GM19099 (cell line): ENCODE data around the gene REXO4.

Experiments
- POLR2A ChIP-seq: IDR thresholded peaks from 3 replicates; pipeline ENCODE4 v1.6.1; 2011; ENCODE audit warnings: low read depth; ENCODE audit not compliant: insufficient read length; ENCODE audit errors: extremely low read depth

The REXO4 gene

GRCh38 chr9:133456409-133456808 is 38.6 kb upstream of the REXO4 start:
- no peak for TF ChIP-seq POLR2A

GRCh38 chr9:133455936-133456335 is 38.1 kb upstream of the REXO4 start:
- TF ChIP-seq POLR2A: no peak

- TF ChIP-seq POLR2A: no peak
These were observed 37.3 kb upstream of the REXO4 start for GRCh38 chr9:133454943-133455673.

GRCh38 chr9:133454325-133454724 is 36.5 kb upstream of the REXO4 start:
- no peak for TF ChIP-seq POLR2A

- TF ChIP-seq POLR2A: no peak
These were observed 35.8 kb upstream of the REXO4 start for GRCh38 chr9:133453651-133454050.

- no peak for TF ChIP-seq POLR2A
These were observed 34.8 kb upstream of the REXO4 start for GRCh38 chr9:133452562-133452961.

- no peak for TF ChIP-seq POLR2A
These were observed 31.9 kb upstream of the REXO4 start for GRCh38 chr9:133449760-133450159.

GRCh38 chr9:133448487-133448972 is 30.7 kb upstream of the REXO4 start:
- TF ChIP-seq POLR2A: no peak

GRCh38 chr9:133445293-133445969 is 27.6 kb upstream of the REXO4 start:
- TF ChIP-seq POLR2A: no peak

GRCh38 chr9:133443982-133444381 is 26.2 kb upstream of the REXO4 start:
- no peak for TF ChIP-seq POLR2A

- TF ChIP-seq POLR2A: no peak
These were observed 25.4 kb upstream of the REXO4 start for GRCh38 chr9:133443248-133443647.

GRCh38 chr9:133441571-133441970 is 23.8 kb upstream of the REXO4 start:
- no peak for TF ChIP-seq POLR2A

GRCh38 chr9:133440874-133441273 is 23.1 kb upstream of the REXO4 start:
- peak; percentile 38 for TF ChIP-seq POLR2A

- TF ChIP-seq POLR2A: no peak
These were observed 21.5 kb upstream of the REXO4 start for GRCh38 chr9:133439337-133439736.

GRCh38 chr9:133437753-133438531 is 20.1 kb upstream of the REXO4 start:
- TF ChIP-seq POLR2A: no peak
